Skeletal muscle tissue (tissue), 4 donors: Measurements from ENCODE around the gene MC1R. TPM values are rescaled to one million over a fixed set of nuclear protein-coding genes. Genes with fewer than 3 reads are reported as not detected.

Source experiments
- H3K27ac ChIP-seq: one replicate; pipeline ENCODE4 v1.7.0; 2013; ENCODE audit warnings: mild to moderate bottlenecking, low read depth, low read length, inconsistent platforms
- H3K27me3 ChIP-seq, 3 donors: one replicate each; pipeline ENCODE4 v1.7.0; 2013; ENCODE audit warnings: low read length in 3 of 3; ENCODE audit not compliant: control insufficient read depth in 3 of 3, insufficient read depth in 3 of 3
- H3K36me3 ChIP-seq, 3 donors: one replicate each; pipeline ENCODE4 v1.7.0; 2013; ENCODE audit warnings: low read length in 3 of 3; ENCODE audit not compliant: control insufficient read depth in 3 of 3, insufficient read depth in 3 of 3
- H3K4me1 ChIP-seq, 3 donors: one replicate each; pipeline ENCODE4 v1.7.0; 2013; ENCODE audit warnings: low read length in 3 of 3, mild to moderate bottlenecking in 3 of 3; ENCODE audit not compliant: control insufficient read depth in 3 of 3, insufficient read depth in 3 of 3
- H3K4me3 ChIP-seq, 3 donors: one replicate each; pipeline ENCODE4 v1.7.0; 2013; ENCODE audit warnings: low read length in 3 of 3
- H3K9ac ChIP-seq, 3 donors: one replicate each; pipeline ENCODE4 v1.7.0; 2013; ENCODE audit warnings: low read length in 3 of 3, mild to moderate bottlenecking in 3 of 3, moderate library complexity in 2 of 3, low read depth in 1 of 3
- H3K9me3 ChIP-seq, 3 donors: one replicate each; pipeline ENCODE4 v1.7.0; 2013; ENCODE audit warnings: low read length in 3 of 3; ENCODE audit not compliant: control insufficient read depth in 3 of 3
- total RNA-seq: library from RNA; depleted of rRNA; stranded (reverse); fragments of >200 nt; gene quantifications from one replicate; pipeline ENCODE4 v1.2.3, GENCODE V29; 2014
- donor health status: Osteomylitis.

MC1R gene
- total RNA-seq, 1 donor from 2014 or later, result 0.52 TPM

- H3K27ac ChIP-seq, result no peak overlapping the region
- H3K4me3 ChIP-seq, result no peak overlapping the region
- no peak overlapping the region for H3K9ac ChIP-seq
- peaks cover 60 to 78% (median 70%) of the 10 kb centered on the region in 3 donors for H3K36me3 ChIP-seq
- H3K4me1 ChIP-seq, result no peaks in the 10 kb centered on the region
- no peaks in the 10 kb centered on the region for H3K9me3 ChIP-seq
- H3K27me3 ChIP-seq, result no peaks in the 10 kb centered on the region
Measured at GRCh38 chr16:89895482-89896250, 23.0 kb upstream of the MC1R start.

GRCh38 chr16:89897204-89897603, 21.5 kb upstream of the MC1R start:
- no peak overlapping the region for H3K27ac ChIP-seq
- no peak overlapping the region for H3K4me3 ChIP-seq

GRCh38 chr16:89898201-89898967, 20.3 kb upstream of the MC1R start:
- H3K9me3 ChIP-seq, result no peaks in the 10 kb centered on the region
- no peak overlapping the region for H3K4me3 ChIP-seq
- no peak overlapping the region for H3K27ac ChIP-seq
- H3K9ac ChIP-seq, result no peak overlapping the region
- H3K36me3 ChIP-seq, result peaks cover 51 to 63% (median 57%) of the 10 kb centered on the region in 3 donors
- no peaks in the 10 kb centered on the region for H3K4me1 ChIP-seq
- no peaks in the 10 kb centered on the region for H3K27me3 ChIP-seq

More at GRCh38 chr16:89897204-89897603, 21.5 kb upstream of the MC1R start:
- Histone ChIP-seq H3K27me3 (no peaks in the 10 kb centered on the region), H3K9ac (no peak overlapping the region), H3K36me3 (peaks cover 56 to 69% (median 65%) of the 10 kb centered on the region in 3 donors), H3K9me3 (no peaks in the 10 kb centered on the region), H3K4me1 (no peaks in the 10 kb centered on the region)

- Histone ChIP-seq H3K4me3 (no peak overlapping the region), H3K36me3 (peaks cover 49 to 56% (median 55%) of the 10 kb centered on the region in 3 donors), H3K27me3 (no peaks in the 10 kb centered on the region), H3K9me3 (no peaks in the 10 kb centered on the region), H3K9ac (no peak overlapping the region), H3K27ac (no peak overlapping the region), H3K4me1 (no peaks in the 10 kb centered on the region)
Measured at GRCh38 chr16:89899879-89900481, 18.7 kb upstream of the MC1R start.

- Histone ChIP-seq H3K4me1 (no peaks in the 10 kb centered on the region), H3K36me3 (peaks cover 50 to 56% (median 56%) of the 10 kb centered on the region in 3 donors), H3K9me3 (no peaks in the 10 kb centered on the region), H3K9ac (no peak overlapping the region), H3K4me3 (no peak overlapping the region), H3K27ac (no peak overlapping the region), H3K27me3 (no peaks in the 10 kb centered on the region)
Measured at GRCh38 chr16:89900885-89901284, 17.8 kb upstream of the MC1R start.

- H3K4me3 ChIP-seq, result no peak overlapping the region
- H3K9ac ChIP-seq, result no peak overlapping the region
- no peaks in the 10 kb centered on the region for H3K9me3 ChIP-seq
- H3K27ac ChIP-seq, result no peak overlapping the region
- peaks cover 54 to 57% (median 57%) of the 10 kb centered on the region in 3 donors for H3K36me3 ChIP-seq
- no peaks in the 10 kb centered on the region for H3K4me1 ChIP-seq
- no peaks in the 10 kb centered on the region for H3K27me3 ChIP-seq
Measured at GRCh38 chr16:89902980-89903379, 15.7 kb upstream of the MC1R start.

GRCh38 chr16:89903908-89904515, 14.7 kb upstream of the MC1R start:
- Histone ChIP-seq H3K9me3 (no peaks in the 10 kb centered on the region), H3K9ac (no peak overlapping the region), H3K4me1 (no peaks in the 10 kb centered on the region), H3K27me3 (no peaks in the 10 kb centered on the region), H3K4me3 (no peak overlapping the region), H3K27ac (no peak overlapping the region), H3K36me3 (peaks cover 48 to 57% (median 53%) of the 10 kb centered on the region in 3 donors)

- peaks cover 0 to 1% (median 0%) of the 10 kb centered on the region in 3 donors for H3K4me1 ChIP-seq
- H3K9ac ChIP-seq, result no peak overlapping the region
- no peak overlapping the region for H3K4me3 ChIP-seq
- H3K27me3 ChIP-seq, result no peaks in the 10 kb centered on the region
- H3K36me3 ChIP-seq, result peaks cover 47 to 55% (median 47%) of the 10 kb centered on the region in 3 donors
- H3K9me3 ChIP-seq, result no peaks in the 10 kb centered on the region
- H3K27ac ChIP-seq, result no peak overlapping the region
Measured at GRCh38 chr16:89904606-89905510, 13.8 kb upstream of the MC1R start.

GRCh38 chr16:89905511-89906139, 13.0 kb upstream of the MC1R start:
- Histone ChIP-seq H3K4me3 (no peak overlapping the region), H3K4me1 (peaks cover 0 to 5% (median 4%) of the 10 kb centered on the region in 3 donors), H3K36me3 (peaks cover 40 to 47% (median 47%) of the 10 kb centered on the region in 3 donors), H3K9ac (no peak overlapping the region), H3K27ac (no peak overlapping the region), H3K9me3 (no peaks in the 10 kb centered on the region), H3K27me3 (no peaks in the 10 kb centered on the region)
